ENCODE data around the gene ZFR2. TPM values are rescaled to one million over a fixed set of nuclear protein-coding genes. Genes with fewer than 3 reads are reported as not detected.

The ZFR2 gene
- total RNA-seq, 1 donor from 2014 or later, result not detected

GRCh38 chr19:3785938-3786824, 82.7 kb downstream of the ZFR2 start, which contains the start of gene MATK:
TSS of gene MATK (minus strand) at chr19:3786381. CDS start at chr19:3785135, 1,246 bp downstream.
- Histone ChIP-seq H3K27me3 (peaks cover 9% of the 10 kb centered on the region), H3K4me1 (peaks cover 10% of the 10 kb centered on the region), H3K9me3 (peaks cover 9% of the 10 kb centered on the region), H3K27ac (no peak within 1 kb of the TSS), H3K36me3 (no peaks in the 10 kb centered on the region), H3K4me3 (peak within 1 kb of the TSS; percentile 25 to 32)
- no peak for TF ChIP-seq POLR2A (IDR thresholded peaks at IDR 0.05)
- no peak for DNase-seq (ENCODE audit: extremely low spot score in 2 of 2)
- intact Hi-C loops (cut with DNase I), result no loop called here

GRCh38 chr19:3785451-3785937, 83.3 kb downstream of the ZFR2 start:
- Histone ChIP-seq H3K27me3 (peaks cover 9% of the 10 kb centered on the region), H3K27ac (no peak overlapping the region), H3K9me3 (peaks cover 10% of the 10 kb centered on the region), H3K36me3 (no peaks in the 10 kb centered on the region), H3K4me3 (peak overlapping the region; percentile 25 to 32), H3K4me1 (peaks cover 10% of the 10 kb centered on the region)
- TF ChIP-seq CTCF (IDR thresholded peaks at IDR 0.05), result no peak
- no peak for TF ChIP-seq POLR2AphosphoS5 (IDR thresholded peaks at IDR 0.05; ENCODE audit: insufficient read depth in 1 of 2, low read depth in 1 of 2)
- TF ChIP-seq POLR2A (IDR thresholded peaks at IDR 0.05), result no peak
- DNase-seq (ENCODE audit: extremely low spot score in 2 of 2), result no peak
- intact Hi-C loops (cut with DNase I), result no loop called here

- no peak overlapping the region for H3K27ac ChIP-seq
- peaks cover 9% of the 10 kb centered on the region for H3K27me3 ChIP-seq
- TF ChIP-seq POLR2AphosphoS5 (IDR thresholded peaks at IDR 0.05; ENCODE audit: insufficient read depth in 1 of 2, low read depth in 1 of 2) (no peak), POLR2A (IDR thresholded peaks at IDR 0.05) (no peak), CTCF (IDR thresholded peaks at IDR 0.05) (no peak)
- H3K9me3 ChIP-seq, result peaks cover 10% of the 10 kb centered on the region
- H3K36me3 ChIP-seq, result no peaks in the 10 kb centered on the region
- H3K4me1 ChIP-seq, result peaks cover 10% of the 10 kb centered on the region
- DNase-seq (ENCODE audit: extremely low spot score in 2 of 2), result no peak
- intact Hi-C loops (cut with DNase I), result no loop called here
- H3K4me3 ChIP-seq, result peak overlapping the region in 1 of 2 donors; percentile 32
Observed at GRCh38 chr19:3784607-3785450, 84.0 kb downstream of the ZFR2 start.

GRCh38 chr19:3783660-3784584, 84.9 kb downstream of the ZFR2 start:
- Histone ChIP-seq H3K27me3 (peaks cover 9% of the 10 kb centered on the region), H3K36me3 (no peaks in the 10 kb centered on the region), H3K4me3 (no peak overlapping the region), H3K27ac (no peak overlapping the region), H3K9me3 (peaks cover 10% of the 10 kb centered on the region), H3K4me1 (peaks cover 10% of the 10 kb centered on the region)
- intact Hi-C loops (cut with DNase I), result no loop called here
- no peak for TF ChIP-seq POLR2A (IDR thresholded peaks at IDR 0.05)
- no peak for TF ChIP-seq CTCF (IDR thresholded peaks at IDR 0.05)
- TF ChIP-seq POLR2AphosphoS5 (IDR thresholded peaks at IDR 0.05; ENCODE audit: insufficient read depth in 1 of 2, low read depth in 1 of 2), result no peak
- no peak for DNase-seq (ENCODE audit: extremely low spot score in 2 of 2)
